K562 (cell line): ENCODE data around the gene SNX18. TPM values are rescaled to one million over a fixed set of nuclear protein-coding genes. Genes with fewer than 3 reads are reported as not detected.

Experiments
- MBD1 ChIP-seq: fragments of 250-450 bp; sonication (Bioruptor Pico); IDR thresholded peaks from 2 replicates; pipeline ENCODE4 v1.8.0; 2022; ENCODE audit warnings: inconsistent platforms
- MEF2D ChIP-seq: conservative IDR thresholded peaks from 2 replicates; pipeline ENCODE4 v1.6.1; 2016; ENCODE audit warnings: low read depth, missing genetic modification characterization, missing compliant biosample characterization
- MYNN ChIP-seq, 2 experiments: sonication (generic); formaldehyde crosslinking in 1 of 2; IDR thresholded peaks; 2 replicates each; pipeline versions ENCODE4 v1.5.0 to v1.6.1; 2016 to 2020; ENCODE audit warnings: antibody characterized with exemption in 1 of 2, missing genetic modification reagents in 1 of 2
- NR2F6 ChIP-seq: fragments of 450-650 bp; formaldehyde crosslinking; IDR thresholded peaks from 2 replicates; pipeline ENCODE4 v1.4.0; 2020; ENCODE audit warnings: mild to moderate bottlenecking
- PBX2 ChIP-seq, 2 experiments: IDR thresholded peaks in 1 of 2; conservative IDR thresholded peaks in 1 of 2; 2 replicates each; pipeline ENCODE4 v1.6.1; 2016; ENCODE audit warnings: low read depth in 2 of 2, mild to moderate bottlenecking in 1 of 2, missing compliant biosample characterization in 1 of 2, missing genetic modification characterization in 1 of 2, moderate library complexity in 1 of 2
- PHB ChIP-seq: fragments of 250-450 bp; sonication (Bioruptor Pico); IDR thresholded peaks from 2 replicates; pipeline ENCODE4 v1.5.0; 2021
- POLR3A ChIP-seq: IDR thresholded peaks from 2 replicates; pipeline ENCODE4 v1.6.1; 2011; ENCODE audit warnings: borderline replicate concordance, mild to moderate bottlenecking, moderate library complexity; ENCODE audit not compliant: insufficient read length, insufficient read depth; ENCODE audit errors: extremely low read depth
- SETDB1 ChIP-seq: IDR thresholded peaks from one replicate; pipeline ENCODE4 v1.6.1; 2012; ENCODE audit warnings: low read length, control low read depth, inconsistent platforms
- polyA plus RNA-seq, 8 experiments: library from polyadenylated mRNA; depleted of rRNA in 4 of 8; stranded (reverse) in 5 of 8; unstranded in 3 of 8; fragments of >200 nt; fragmentation: Nextera tagmentation in 2 of 8; fragmentation: Illumina TruSeq in 1 of 8; extraction: Ambion mirVana in 2 of 8; extraction: Trizol in 1 of 8; gene quantifications; 2 replicates each; pipeline versions ENCODE4 v1.2.1 to v1.2.3, GENCODE V29; 2011 to 2014; ENCODE audit warnings: inconsistent platforms in 1 of 8, missing spikeins in 1 of 8
- total RNA-seq, 7 experiments: library from RNA; depleted of rRNA in 6 of 7; stranded (reverse); fragments of >200 nt in 6 of 7; fragmentation: Illumina TruSeq in 2 of 7; extraction: Trizol in 2 of 7; gene quantifications; 2 replicates each; pipeline versions ENCODE4 v1.2.1 to v1.2.3, GENCODE V29; 2011 to 2021; ENCODE audit warnings: low replicate concordance in 1 of 7

SNX18 gene
- total and polyA plus RNA-seq, 9 of the 15 experiments (the other 6 are each of a cell fraction or from before 2014, with no cell fraction given) = 2.3 to 8.8 (median 6.0) TPM

DNA sequence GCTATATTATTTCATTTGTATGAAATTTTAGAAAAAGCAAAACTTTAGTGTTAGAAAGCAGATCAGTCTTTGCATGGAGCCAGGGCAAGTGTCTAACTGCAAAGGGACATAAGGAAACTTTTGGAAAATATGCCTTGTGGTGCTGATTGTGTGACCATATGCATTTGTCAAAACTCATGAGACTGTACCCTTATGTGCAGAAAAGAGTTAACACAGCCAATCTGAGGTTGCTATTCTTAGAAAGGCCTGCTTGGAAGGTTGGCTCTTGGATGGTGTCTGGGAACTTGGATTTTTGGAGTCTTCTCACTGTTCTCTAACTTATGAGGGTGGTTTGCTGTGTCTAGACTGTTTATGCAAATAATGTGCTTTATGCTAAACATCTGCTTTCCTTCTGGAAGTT is 76.6 kb downstream of the SNX18 start (continued):
- TF ChIP-seq PBX2 (CRISPR knock-in tag; IDR thresholded peaks at IDR 0.05; ENCODE audit: low read depth) (no peak), PBX2 (tag; conservative IDR thresholded peaks at IDR 0.05; ENCODE audit: low read depth) (no peak), MYNN (IDR thresholded peaks at IDR 0.05) (no peak), MYNN (CRISPR knock-in tag; IDR thresholded peaks at IDR 0.05) (no peak), SETDB1 (no peak), PHB (no peak), MEF2D (no peak), POLR3A (no peak), NR2F6 (CRISPR knock-in tag) (no peak), MBD1 (CRISPR knock-in tag) (no peak)
